A549 treated with Hydrocortisone at 1 μM for 4 hours (cell line): ENCODE results near the gene NRG3. TPM values are rescaled to one million over a fixed set of nuclear protein-coding genes. Genes with fewer than 3 reads are reported as not detected.

Experiments used
- total RNA-seq: library from RNA; stranded (reverse); fragments of 200-300 nt; extraction: Qiagen RNA extraction; gene quantifications from 5 replicates; pipeline ENCODE4 v1.2.3, GENCODE V29; 2022

NRG3 gene
- total RNA-seq: not detected in 5 replicates

DNA sequence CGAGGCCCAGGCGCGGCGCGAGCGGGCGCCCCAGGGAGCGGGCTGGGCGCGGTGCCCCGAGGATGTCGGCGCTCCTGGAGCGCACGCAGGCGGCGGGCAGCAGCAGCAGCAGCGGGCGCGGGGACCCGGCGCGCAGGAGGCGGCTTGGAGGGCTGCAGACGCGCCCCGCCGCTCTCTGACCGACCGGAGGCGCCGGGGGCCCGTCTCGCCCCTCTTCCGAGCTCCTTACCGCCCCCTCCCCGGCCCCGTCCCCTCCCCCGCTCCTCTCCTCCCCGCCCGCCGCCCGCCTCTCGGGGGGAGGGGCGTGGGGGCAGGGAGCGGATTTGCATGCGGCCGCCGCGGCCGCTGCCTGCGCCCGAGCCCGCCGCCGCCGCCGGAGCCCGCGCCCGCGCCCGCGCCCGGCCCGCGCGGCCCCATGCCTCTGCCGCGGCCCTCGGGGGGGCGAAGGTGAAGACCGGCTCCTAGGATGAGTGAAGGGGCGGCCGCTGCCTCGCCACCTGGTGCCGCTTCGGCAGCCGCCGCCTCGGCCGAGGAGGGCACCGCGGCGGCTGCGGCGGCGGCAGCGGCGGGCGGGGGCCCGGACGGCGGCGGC is at the start of gene NRG3:
Gene NRG3, plus strand, starts transcription at position 320 of the 592 bp plus-strand sequence.

